H1 (cell line): ENCODE measurements around the gene BPIFB2. TPM values are rescaled to one million over a fixed set of nuclear protein-coding genes. Genes with fewer than 3 reads are reported as not detected.

Source experiments
- CTCF ChIA-PET: fragments of 300-600 bp; sonication (Branson Sonifier 250); formaldehyde crosslinking; loops from one replicate; lab custom pipeline; 2021; ENCODE audit not compliant: partially characterized antibody; lab: Charles Lee
- POLR2A ChIA-PET: fragments of 300-600 bp; sonication (Branson Sonifier 250); formaldehyde crosslinking; loops from one replicate; lab custom pipeline; 2021; ENCODE audit warnings: inconsistent platforms; ENCODE audit not compliant: partially characterized antibody; lab: Charles Lee
- DNase-seq, 2 experiments: peaks; one replicate each; pipeline versions ENCODE4 v3.0.0 to v3.0.0-alpha.2; 2010 to 2022; ENCODE audit warnings: low spot score in 2 of 2, low read depth in 1 of 2, mixed read lengths in 1 of 2
- FAIRE-seq: peaks from 2 replicates; lab custom pipeline; 2011; peaks lifted over from hg19 to GRCh38; lab: Jason Lieb, UNC
- H2AFZ ChIP-seq: 2 replicates; pipeline ENCODE4 v1.8.1; 2012; ENCODE audit warnings: low read length, inconsistent platforms
- H2AK5ac ChIP-seq: 2 replicates; pipeline ENCODE4 v1.6.1; 2013; ENCODE audit warnings: low read depth, low read length
- H2BK120ac ChIP-seq: replicated peaks from 2 replicates; pipeline ENCODE3; 2013; ENCODE audit warnings: low read depth, low read length, inconsistent platforms
- H2BK12ac ChIP-seq: 2 replicates; pipeline ENCODE4 v1.6.1; 2013; ENCODE audit warnings: low read depth, low read length
- H2BK15ac ChIP-seq: 2 replicates; pipeline ENCODE4 v1.6.1; 2013; ENCODE audit warnings: low read length
- H2BK20ac ChIP-seq: 2 replicates; pipeline ENCODE4 v1.6.1; 2013; ENCODE audit warnings: low read length
- H2BK5ac ChIP-seq: 2 replicates; pipeline ENCODE4 v1.6.1; 2013; ENCODE audit warnings: low read depth, low read length
- H3K14ac ChIP-seq: 2 replicates; pipeline ENCODE4 v1.6.1; 2013; ENCODE audit warnings: inconsistent platforms; ENCODE audit not compliant: insufficient read length
- H3K18ac ChIP-seq: 2 replicates; pipeline ENCODE4 v1.6.1; 2013; ENCODE audit warnings: low read length; ENCODE audit errors: extremely low read depth
- H3K23ac ChIP-seq: 2 replicates; pipeline ENCODE4 v1.6.1; 2013; ENCODE audit warnings: inconsistent platforms; ENCODE audit not compliant: insufficient read length
- H3K23me2 ChIP-seq: 2 replicates; pipeline ENCODE4 v1.6.1; 2013; ENCODE audit warnings: low read depth, low read length
- H3K27ac ChIP-seq: 2 replicates; pipeline ENCODE4 v1.6.1; 2011; ENCODE audit warnings: low read depth, low read length, inconsistent platforms
- H3K27me3 ChIP-seq, 4 experiments: replicated peaks in 1 of 4; 1 replicate in 1 of 4; 2 replicates in 3 of 4; pipeline versions ENCODE4 v1.6.1 to v1.8.1; 2011 to 2013; ENCODE audit warnings: low read length in 3 of 4, mild to moderate bottlenecking in 3 of 4, inconsistent platforms in 2 of 4, mixed read lengths in 2 of 4, moderate library complexity in 1 of 4; ENCODE audit not compliant: control insufficient read depth in 3 of 4, insufficient read depth in 3 of 4; ENCODE audit errors: extremely low read depth in 1 of 4
- H3K36me3 ChIP-seq, 4 experiments: 2 replicates each; pipeline versions ENCODE4 v1.6.1 to v1.8.1; 2011 to 2013; ENCODE audit warnings: mild to moderate bottlenecking in 4 of 4, low read length in 3 of 4, moderate library complexity in 2 of 4, control low read depth in 1 of 4, inconsistent platforms in 1 of 4; ENCODE audit not compliant: insufficient read depth in 4 of 4, control insufficient read depth in 2 of 4
- H3K4ac ChIP-seq: replicated peaks from 2 replicates; pipeline ENCODE3; 2013; ENCODE audit warnings: low read length, low read depth, mixed read lengths, inconsistent platforms; ENCODE audit not compliant: insufficient read length
- H3K4me1 ChIP-seq, 4 experiments: replicated peaks in 1 of 4; 1 replicate in 1 of 4; 2 replicates in 3 of 4; pipeline versions ENCODE4 v1.6.1 to v1.8.1; 2011 to 2013; ENCODE audit warnings: low read length in 3 of 4, inconsistent platforms in 2 of 4, mixed read lengths in 1 of 4; ENCODE audit not compliant: insufficient read depth in 4 of 4, control insufficient read depth in 3 of 4
- H3K4me2 ChIP-seq, 2 experiments: 2 replicates each; pipeline versions ENCODE4 v1.6.1 to v1.8.1; 2011 to 2013; ENCODE audit warnings: low read depth in 2 of 2, low read length in 2 of 2, control low read depth in 1 of 2, inconsistent platforms in 1 of 2, mild to moderate bottlenecking in 1 of 2; ENCODE audit not compliant: insufficient read depth in 1 of 2
- H3K4me3 ChIP-seq, 4 experiments: fragments of 200-600, 300-600 bp in 1 of 4; sonication (generic), shearing (Covaris generic), sonication (Bioruptor Twin) in 1 of 4; 2 replicates each; pipeline versions ENCODE4 v1.5.1 to v1.8.1; 2011 to 2016; ENCODE audit warnings: low read length in 4 of 4, low read depth in 3 of 4, control low read depth in 2 of 4, inconsistent platforms in 2 of 4, mild to moderate bottlenecking in 2 of 4, mixed read lengths in 1 of 4, moderate library complexity in 1 of 4; ENCODE audit not compliant: insufficient read depth in 2 of 4; ENCODE audit errors: extremely low read depth in 1 of 4
- H3K56ac ChIP-seq: replicated peaks from 2 replicates; pipeline ENCODE3; 2013; ENCODE audit warnings: low read depth, mild to moderate bottlenecking, mixed read lengths, low read length, inconsistent platforms; ENCODE audit not compliant: insufficient read length
- H3K79me1 ChIP-seq: 2 replicates; pipeline ENCODE4 v1.6.1; 2013; ENCODE audit warnings: low read depth, low read length, control low read depth
- H3K79me2 ChIP-seq, 2 experiments: 2 replicates each; pipeline versions ENCODE4 v1.6.1 to v1.8.1; 2012 to 2013; ENCODE audit warnings: low read length in 2 of 2, mild to moderate bottlenecking in 2 of 2, inconsistent platforms in 1 of 2; ENCODE audit not compliant: insufficient read depth in 2 of 2, control insufficient read depth in 1 of 2
- H3K9ac ChIP-seq, 4 experiments: replicated peaks in 1 of 4; 1 replicate in 1 of 4; 2 replicates in 3 of 4; pipeline versions ENCODE4 v1.6.1 to v1.8.1; 2011 to 2013; ENCODE audit warnings: low read depth in 3 of 4, low read length in 3 of 4, control low read depth in 2 of 4, mild to moderate bottlenecking in 2 of 4, moderate library complexity in 2 of 4, inconsistent platforms in 1 of 4; ENCODE audit errors: extremely low read depth in 1 of 4
- H3K9me3 ChIP-seq, 2 experiments: 2 replicates each; pipeline versions ENCODE4 v1.6.1 to v1.8.1; 2012 to 2013; ENCODE audit warnings: mild to moderate bottlenecking in 2 of 2, moderate library complexity in 2 of 2, control low read depth in 1 of 2, inconsistent platforms in 1 of 2, low read depth in 1 of 2, low read length in 1 of 2, mixed read lengths in 1 of 2; ENCODE audit not compliant: insufficient read depth in 2 of 2
- H4K20me1 ChIP-seq, 2 experiments: replicated peaks in 1 of 2; 2 replicates each; pipeline versions ENCODE3 to v1.8.1; 2011 to 2013; ENCODE audit warnings: inconsistent platforms in 2 of 2, low read length in 2 of 2, mild to moderate bottlenecking in 1 of 2; ENCODE audit not compliant: insufficient read depth in 2 of 2, control insufficient read depth in 1 of 2
- H4K5ac ChIP-seq: 2 replicates; pipeline ENCODE4 v1.6.1; 2013; ENCODE audit warnings: low read length, low read depth, mixed read lengths, inconsistent platforms; ENCODE audit not compliant: insufficient read length
- H4K8ac ChIP-seq: 2 replicates; pipeline ENCODE4 v1.8.0; 2013; ENCODE audit warnings: mild to moderate bottlenecking, moderate library complexity, low read length, inconsistent platforms; ENCODE audit not compliant: insufficient read depth; ENCODE audit errors: extremely low read depth
- H4K91ac ChIP-seq: replicated peaks from 2 replicates; pipeline ENCODE3; 2013; ENCODE audit warnings: low read length, mixed read lengths, inconsistent platforms; ENCODE audit not compliant: insufficient read length
- GTF2F1 ChIP-seq: IDR thresholded peaks from 2 replicates; pipeline ENCODE4 v1.6.1; 2012; ENCODE audit warnings: low read depth, low read length, improper control_type of control experiment, borderline replicate concordance
- JUND ChIP-seq: IDR thresholded peaks from 2 replicates; pipeline ENCODE4 v1.6.1; 2011; ENCODE audit warnings: mild to moderate bottlenecking, improper control_type of control experiment, low read length
- MAFK ChIP-seq: IDR thresholded peaks from 2 replicates; pipeline ENCODE4 v1.6.1; 2012; ENCODE audit warnings: low read depth, mild to moderate bottlenecking, improper control_type of control experiment, low read length
- POLR2A ChIP-seq, 2 experiments: IDR thresholded peaks; 1 replicate in 1 of 2; 2 replicates in 1 of 2; pipeline ENCODE4 v1.6.1; 2011; ENCODE audit warnings: low read depth in 2 of 2, low read length in 2 of 2, mild to moderate bottlenecking in 2 of 2; ENCODE audit errors: control extremely low read depth in 1 of 2
- SRF ChIP-seq: IDR thresholded peaks from 2 replicates; pipeline ENCODE4 v1.6.1; 2011; ENCODE audit warnings: mild to moderate bottlenecking, low read depth, low read length, moderate library complexity
- TAF1 ChIP-seq: IDR thresholded peaks from 2 replicates; pipeline ENCODE4 v1.6.1; 2011; ENCODE audit warnings: mild to moderate bottlenecking, low read depth, low read length
- TBP ChIP-seq: IDR thresholded peaks from 2 replicates; pipeline ENCODE4 v1.6.1; 2011; ENCODE audit warnings: low read depth, low read length, improper control_type of control experiment
- YY1 ChIP-seq: IDR thresholded peaks from 2 replicates; pipeline ENCODE4 v1.6.1; 2011; ENCODE audit warnings: low read depth, mild to moderate bottlenecking, low read length
- ZNF274 ChIP-seq: IDR thresholded peaks from 2 replicates; pipeline ENCODE4 v1.7.0; 2012; ENCODE audit warnings: low read length, borderline replicate concordance; ENCODE audit errors: extremely low read depth
- WGBS, 2 experiments: shearing (Covaris generic) in 1 of 2; methylation state at CpG; one replicate each; pipeline versions ENCODE4 v1.1.6 to v1.1.7; 2013 to 2015; ENCODE audit warnings: low lambda C conversion rate in 2 of 2, mixed read lengths in 2 of 2, inconsistent platforms in 1 of 2, low coverage in 1 of 2, missing lambda C conversion rate in 1 of 2; ENCODE audit not compliant: insufficient replicate concordance in 2 of 2, insufficient coverage in 1 of 2, insufficient read length in 1 of 2; ENCODE audit errors: extremely low coverage in 1 of 2, missing lambda C conversion rate in 1 of 2; 5-methylcytosine and 5-hydroxymethylcytosine counted together
- polyA plus RNA-seq, 7 experiments: library from polyadenylated mRNA; depleted of rRNA in 3 of 7; stranded (reverse) in 5 of 7; unstranded in 2 of 7; fragments of >200 nt in 5 of 7; fragments of 200-250 nt in 2 of 7; gene quantifications; 1 replicate in 5 of 7; 2 replicates in 1 of 7; 4 replicates in 1 of 7; pipeline versions ENCODE4 v1.2.1 to v1.2.3, GENCODE V29; 2011 to 2013; ENCODE audit warnings: missing spikeins in 2 of 7, mixed read lengths in 2 of 7
- total RNA-seq: library from RNA; stranded (reverse); fragmentation: NEBNext Ultra II Directional; extraction: Animal tissue kit (Norgen Biotek cat#: 25700); gene quantifications from 2 replicates; pipeline ENCODE4 v1.2.1, GENCODE V29; 2021

Gene BPIFB2
- total and polyA plus RNA-seq, 2 of the 8 experiments (the other 6 are each of a cell fraction or from before 2014, with no cell fraction given), result not detected

GRCh38 chr20:32977281-32978008 is 30.1 kb upstream of the BPIFB2 start:
- Histone ChIP-seq H4K20me1 (no peaks in the 10 kb centered on the region), H2AFZ (no peak overlapping the region), H3K36me3 (no peaks in the 10 kb centered on the region), H3K4me1 (peaks cover 3 to 14% (median 9%) of the 10 kb centered on the region in 4 experiments), H3K4ac (peak overlapping the region; percentile 32), H2AK5ac (no peak overlapping the region; the same call in 1 of the 2 replicates), H3K18ac (peak overlapping the region; percentile 53; the same call in 1 of the 2 replicates), H3K79me2 (no peaks in the 10 kb centered on the region), H3K4me3 (no peak overlapping the region), H4K5ac (no peak overlapping the region), H2BK20ac (peak overlapping the region; percentile 25; the same call in 1 of the 2 replicates), H3K23me2 (no peaks in the 10 kb centered on the region), H4K91ac (peak overlapping the region; percentile 82), H3K9ac (no peak overlapping the region), H3K14ac (no peak overlapping the region), H2BK15ac (peak overlapping the region; percentile 54), H2BK120ac (peak overlapping the region; percentile 51), H2BK12ac (peak overlapping the region; percentile 86; the same call in 1 of the 2 replicates), H3K27ac (no peak overlapping the region), H3K79me1 (no peaks in the 10 kb centered on the region; the same call in 1 of the 2 replicates), H3K27me3 (0 out of 7 replicates have a peak, but pooled peaks cover 0 to 2% (median 0%) of the 10 kb centered on the region in 4 experiments), H4K8ac (no peak overlapping the region), H2BK5ac (peak overlapping the region; percentile 26; the same call in 1 of the 2 replicates), H3K4me2 (no peak overlapping the region), H3K9me3 (peaks cover 4 to 16% of the 10 kb centered on the region in 2 experiments; a peak in 3 of 4 replicates), H3K23ac (no peak overlapping the region), H3K56ac (no peak overlapping the region)
- 88% methylated on average over 13 of the region's 13 CpGs; no CpG with 5 or more reads in 1 of the 2 experiments for WGBS, 2 experiments
- POLR2A ChIA-PET, result no interaction called here
- CTCF ChIA-PET, result interaction anchor here (1.0 to 5.4 kb wide), 8 partner anchors 8 to 119 kb away, joined by 3 to 33 read pairs (median 4); partner anchors contain the start of gene SUN5
- DNase-seq, result no peak
- no peak for FAIRE-seq
- TF ChIP-seq MAFK (no peak), TBP (no peak), JUND (no peak), YY1 (no peak), GTF2F1 (no peak), TAF1 (no peak), SRF (no peak), ZNF274 (no peak), POLR2A (IDR thresholded peaks at IDR 0.05; ENCODE audit: control extremely low read depth in 1 of 2, low read depth in 2 of 2, low read length in 2 of 2) (no peak)
